GM10847 (cell line): ENCODE measurements around the gene HOMER2.

Experiments
- POLR2A ChIP-seq: IDR thresholded peaks from 2 replicates; pipeline ENCODE4 v1.6.1; 2011; ENCODE audit not compliant: insufficient read length; ENCODE audit errors: extremely low read depth

HOMER2 gene

GRCh38 chr15:82946155-82946701 is 6.3 kb downstream of the HOMER2 start:
- TF ChIP-seq POLR2A = no peak

DNA sequence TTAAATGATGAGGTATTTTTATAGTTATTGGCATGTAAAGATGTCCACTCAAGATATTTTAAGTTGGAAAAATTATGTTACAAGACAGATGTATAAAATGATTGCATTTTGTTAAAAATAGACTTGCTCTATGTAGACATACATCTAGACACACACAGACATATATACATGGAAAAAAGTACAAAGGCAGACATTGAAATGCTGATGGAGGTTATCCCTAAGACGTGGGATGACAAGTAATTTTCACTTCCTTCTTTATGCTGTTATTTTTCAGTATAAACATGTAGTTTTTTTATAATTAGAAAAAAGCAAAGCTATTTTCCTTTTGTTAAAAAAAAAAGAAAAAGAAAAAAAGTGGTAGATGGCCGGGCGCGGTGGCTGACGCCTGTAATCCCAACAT is 7.2 kb downstream of the HOMER2 start:
- no peak for TF ChIP-seq POLR2A

DNA sequence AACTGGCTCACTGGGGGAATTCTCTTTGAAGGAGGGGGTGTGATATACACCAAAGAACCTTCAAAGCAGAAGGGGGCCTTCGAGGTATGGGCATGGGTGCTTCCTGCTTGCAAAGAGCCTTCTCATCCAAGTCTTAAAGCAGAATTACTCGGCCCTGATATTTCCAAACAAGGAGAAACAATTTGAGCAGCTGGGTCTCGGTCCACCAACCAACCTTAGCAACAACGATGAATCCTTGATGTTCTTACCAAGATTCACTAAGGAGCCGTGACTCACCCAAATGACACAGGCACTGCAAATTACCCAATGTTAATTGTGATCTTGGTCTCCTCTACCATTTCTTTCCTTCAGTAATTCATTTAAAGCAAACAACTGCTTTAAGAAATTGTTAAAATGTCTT is 7.7 kb downstream of the HOMER2 start:
- no peak for TF ChIP-seq POLR2A

DNA sequence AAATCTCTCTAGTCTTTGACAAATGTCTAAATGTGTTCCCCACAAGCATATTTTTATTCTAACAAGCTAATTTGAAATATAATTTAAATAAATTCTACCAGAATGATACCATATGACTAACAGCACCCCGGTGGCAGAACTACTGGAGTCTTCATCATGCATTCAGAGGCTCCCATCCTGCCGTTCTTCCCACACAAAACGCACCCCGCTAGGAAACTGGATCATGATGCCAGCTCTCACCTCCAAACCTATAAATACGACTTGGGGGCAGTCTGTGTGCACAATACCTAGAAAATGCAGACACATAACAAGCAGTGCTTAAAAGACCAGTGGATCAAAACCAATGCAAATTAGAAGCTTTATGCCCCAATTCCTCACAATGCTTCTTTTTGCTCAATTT is 8.5 kb downstream of the HOMER2 start:
- no peak for TF ChIP-seq POLR2A

DNA sequence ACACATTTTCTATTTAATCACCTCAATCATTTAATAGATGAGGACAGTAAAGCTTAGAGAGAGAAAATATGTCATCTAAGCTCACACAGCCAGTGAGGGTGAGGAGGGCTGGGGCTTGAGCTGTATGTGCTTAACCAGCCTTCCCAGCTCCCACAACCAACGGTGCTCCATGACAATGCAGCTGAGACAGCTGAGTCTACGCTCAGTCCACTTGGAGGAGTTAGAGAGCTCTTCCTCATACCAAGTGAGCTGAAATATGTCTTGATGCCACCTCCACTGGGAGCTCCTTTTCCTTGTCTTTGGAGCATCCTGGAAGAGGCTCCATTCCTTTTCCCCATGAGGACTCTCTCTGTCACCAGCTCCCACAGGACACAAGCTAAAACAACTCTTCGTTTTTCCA is 9.3 kb downstream of the HOMER2 start:
- no peak for TF ChIP-seq POLR2A

DNA sequence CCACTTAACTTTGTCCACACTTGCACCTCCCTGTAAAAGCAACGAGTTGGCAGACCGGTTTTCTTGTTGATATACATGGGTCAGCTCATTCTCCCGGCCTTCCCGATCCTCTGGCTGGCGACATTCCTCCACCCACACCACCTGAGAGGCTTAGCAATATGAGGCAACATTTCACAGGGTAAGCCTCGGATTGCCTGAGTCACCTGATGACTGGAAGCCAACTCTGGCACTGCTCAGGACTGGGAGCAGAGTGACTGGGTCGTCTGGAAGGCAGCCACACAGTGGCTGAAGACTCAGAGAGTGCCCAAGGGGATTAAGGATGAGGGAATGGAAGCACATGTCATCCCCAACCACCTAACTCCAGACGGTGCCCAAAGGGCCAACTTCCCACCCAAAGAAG is 9.8 kb downstream of the HOMER2 start:
- no peak for TF ChIP-seq POLR2A

GRCh38 chr15:82937712-82938058 is 14.8 kb downstream of the HOMER2 start:
- no peak for TF ChIP-seq POLR2A

DNA sequence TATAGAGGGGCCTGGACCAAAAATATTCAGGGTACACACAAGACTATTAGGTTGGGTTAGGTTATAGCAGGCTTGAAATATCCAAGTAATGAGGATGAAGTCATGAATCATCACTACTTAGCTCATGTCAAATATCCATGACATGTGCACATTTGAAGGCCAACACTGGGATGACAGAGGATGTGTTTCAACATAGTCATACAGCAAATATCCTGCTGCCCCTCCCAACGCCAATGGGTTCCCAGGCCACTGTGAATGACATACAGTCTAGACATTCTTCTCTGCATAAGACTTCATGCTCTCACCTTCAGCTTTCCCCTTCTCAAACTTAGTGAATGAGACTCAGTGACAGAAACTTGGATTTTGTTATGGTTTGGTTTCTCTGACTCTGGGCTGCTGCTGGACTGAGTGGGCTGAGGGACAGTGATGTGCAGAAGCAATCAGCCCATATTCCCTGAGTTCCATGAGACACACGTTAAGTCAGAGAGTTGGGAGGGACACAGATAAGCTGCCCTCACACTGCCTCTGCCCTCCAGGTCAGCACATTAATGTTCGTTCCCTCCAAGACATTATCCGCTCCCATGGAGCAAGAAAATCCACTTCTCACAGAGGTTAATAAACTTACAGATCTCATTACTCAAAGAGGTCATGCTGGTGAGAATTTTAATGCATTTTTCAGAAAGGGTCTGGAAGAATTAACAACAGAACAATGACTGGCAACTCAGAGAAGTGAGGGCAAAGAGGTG is 15.4 kb downstream of the HOMER2 start:
- no peak for TF ChIP-seq POLR2A

DNA sequence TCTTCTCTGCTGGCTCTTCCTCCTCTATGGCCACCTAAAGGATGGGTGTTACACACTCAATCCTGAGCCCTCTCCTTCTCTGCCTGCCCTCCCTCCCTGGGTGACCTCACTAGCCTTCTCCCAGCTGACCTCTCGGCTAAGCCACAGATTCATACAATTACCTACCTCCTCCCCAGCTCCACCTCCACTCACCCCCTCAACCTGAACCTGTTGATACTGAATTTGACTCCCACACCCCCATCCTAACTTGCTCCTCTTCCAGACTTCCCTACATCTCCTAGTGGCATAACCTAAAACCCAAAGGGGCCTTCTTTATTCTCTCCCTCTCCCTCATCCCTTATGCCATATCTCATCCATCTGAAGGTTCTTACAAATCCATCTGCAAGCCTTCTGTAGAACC is 17.1 kb downstream of the HOMER2 start:
- no peak for TF ChIP-seq POLR2A

DNA sequence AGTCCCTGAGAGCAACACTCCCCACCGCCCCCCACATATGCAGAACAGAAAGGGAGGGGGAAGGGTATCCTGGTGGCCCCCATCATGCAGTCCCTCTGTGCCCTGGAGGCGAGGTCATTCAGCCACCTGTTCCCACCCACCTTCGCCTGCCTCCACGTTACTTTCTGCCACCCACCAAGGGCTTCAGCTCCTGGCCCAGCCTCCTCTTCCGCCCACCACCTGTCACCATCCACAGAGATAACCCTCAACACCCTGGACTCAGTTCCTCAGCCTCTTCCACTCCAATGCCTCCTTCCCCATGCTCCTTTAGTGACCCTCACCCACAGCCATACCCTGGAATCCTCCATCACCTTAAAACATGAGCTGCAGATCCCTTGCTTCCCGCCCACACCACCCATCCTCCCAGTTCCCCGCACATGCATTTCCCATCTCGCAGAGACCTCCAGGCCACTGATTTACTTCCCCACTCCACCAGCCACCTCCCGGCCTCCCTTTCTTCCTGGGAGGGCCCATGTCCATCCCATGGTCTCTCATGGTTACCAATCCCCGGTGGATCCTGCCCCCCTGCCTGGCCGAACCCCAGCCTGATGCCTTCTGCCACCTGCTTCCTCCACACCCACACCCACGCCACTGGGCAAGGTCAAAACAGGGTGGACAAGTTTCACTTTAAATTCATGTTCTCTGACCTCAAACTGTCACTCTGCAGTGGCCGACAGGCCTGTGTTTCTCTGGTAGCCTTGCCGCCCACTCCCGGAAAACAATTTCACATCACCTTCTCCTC is 18.2 kb downstream of the HOMER2 start:
- TF ChIP-seq POLR2A = no peak

- TF ChIP-seq POLR2A = no peak
Observed at GRCh38 chr15:82933576-82933975, 18.9 kb downstream of the HOMER2 start.

- TF ChIP-seq POLR2A = no peak
Observed at GRCh38 chr15:82931221-82931620, 21.3 kb downstream of the HOMER2 start.

GRCh38 chr15:82930461-82930860 is 22.1 kb downstream of the HOMER2 start:
- no peak for TF ChIP-seq POLR2A

- TF ChIP-seq POLR2A = no peak
Observed at GRCh38 chr15:82928711-82929110, 23.8 kb downstream of the HOMER2 start.

DNA sequence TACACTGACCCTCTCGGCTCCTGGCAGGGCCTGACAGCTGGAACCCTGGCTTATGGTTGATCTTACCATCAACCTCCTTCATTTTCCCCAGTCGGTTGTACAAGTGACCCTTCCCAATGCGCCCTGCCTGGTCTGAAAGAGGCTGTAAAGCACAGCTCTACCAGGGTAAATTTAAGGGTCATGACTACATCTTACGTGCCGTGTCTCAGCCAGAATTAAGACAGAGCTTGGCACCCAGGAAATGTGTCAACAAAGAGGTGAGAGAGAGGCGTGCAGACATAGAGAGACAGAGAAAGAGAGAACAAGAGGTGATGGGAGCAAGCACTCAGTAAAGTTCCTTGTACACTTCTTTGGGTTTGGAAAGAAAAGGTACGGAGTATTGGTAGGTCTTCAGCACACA is 28.8 kb downstream of the HOMER2 start:
- TF ChIP-seq POLR2A = no peak

- no peak for TF ChIP-seq POLR2A
Observed at GRCh38 chr15:82922737-82923136, 29.8 kb downstream of the HOMER2 start.
